ENCODE data around the gene PHACTR1.
"Not testable (repeated sequence)": the region's sequence is repeated elsewhere in the genome, so short reads cannot be mapped to it uniquely, and the experiment has no call there.

PHACTR1 gene

GRCh38 chr6:12749531-12750379, 33.2 kb downstream of the PHACTR1 start:
- DNase-seq (ENCODE audit: low spot score), result peak; percentile 59

- DNase-seq (ENCODE audit: low spot score), result no peak
Measured at GRCh38 chr6:12750416-12750815, 33.8 kb downstream of the PHACTR1 start.

- peak; percentile 32 for DNase-seq (ENCODE audit: low spot score)
Measured at GRCh38 chr6:12751694-12752325, 35.2 kb downstream of the PHACTR1 start.

- DNase-seq (ENCODE audit: low spot score), result no peak
Measured at GRCh38 chr6:12753036-12753435, 36.5 kb downstream of the PHACTR1 start.

GRCh38 chr6:12760226-12760625, 43.7 kb downstream of the PHACTR1 start:
- no peak for DNase-seq (ENCODE audit: low spot score)

- no peak for DNase-seq (ENCODE audit: low spot score)
Measured at GRCh38 chr6:12760911-12761310, 44.3 kb downstream of the PHACTR1 start.

GRCh38 chr6:12761376-12762115, 45.0 kb downstream of the PHACTR1 start:
- DNase-seq (ENCODE audit: low spot score), result no peak

GRCh38 chr6:12762731-12763434, 46.3 kb downstream of the PHACTR1 start:
- not testable (repeated sequence) for DNase-seq (ENCODE audit: low spot score)

- DNase-seq (ENCODE audit: low spot score), result no peak
Measured at GRCh38 chr6:12766365-12766764, 49.8 kb downstream of the PHACTR1 start.

- DNase-seq (ENCODE audit: low spot score), result no peak
Measured at GRCh38 chr6:12767016-12767415, 50.4 kb downstream of the PHACTR1 start.

- DNase-seq (ENCODE audit: low spot score), result no peak
Measured at GRCh38 chr6:12769556-12770256, 53.1 kb downstream of the PHACTR1 start.

GRCh38 chr6:12772416-12772815, 55.8 kb downstream of the PHACTR1 start:
- DNase-seq (ENCODE audit: low spot score), result no peak

GRCh38 chr6:12776291-12776690, 59.7 kb downstream of the PHACTR1 start:
- DNase-seq (ENCODE audit: low spot score), result no peak

- no peak for DNase-seq (ENCODE audit: low spot score)
Measured at GRCh38 chr6:12779772-12780171, 63.2 kb downstream of the PHACTR1 start.

- no peak for DNase-seq (ENCODE audit: low spot score)
Measured at GRCh38 chr6:12782136-12782535, 65.6 kb downstream of the PHACTR1 start.

- DNase-seq (ENCODE audit: low spot score), result no peak
Measured at GRCh38 chr6:12785301-12785700, 68.7 kb downstream of the PHACTR1 start.

- no peak for DNase-seq (ENCODE audit: low spot score)
Measured at GRCh38 chr6:12785921-12786320, 69.4 kb downstream of the PHACTR1 start.

- DNase-seq (ENCODE audit: low spot score), result no peak
Measured at GRCh38 chr6:12791371-12791770, 74.8 kb downstream of the PHACTR1 start.

- no peak for DNase-seq (ENCODE audit: low spot score)
Measured at GRCh38 chr6:12798326-12798725, 81.8 kb downstream of the PHACTR1 start.

GRCh38 chr6:12800120-12800519, 83.6 kb downstream of the PHACTR1 start:
- DNase-seq (ENCODE audit: low spot score), result no peak

GRCh38 chr6:12801141-12801540, 84.6 kb downstream of the PHACTR1 start:
- no peak for DNase-seq (ENCODE audit: low spot score)

Data from SK-N-DZ (cell line).